ENCODE results near the gene ISL2.

The ISL2 gene

GRCh38 chr15:76324066-76324465 lies 12.5 kb upstream of the ISL2 start:
- Histone ChIP-seq H4K20me1 (ENCODE audit: insufficient read depth) (no peaks in the 10 kb centered on the region), H3K27ac (no peak overlapping the region), H3K9ac (no peak overlapping the region), H3K4me2 (no peak overlapping the region), H3K36me3 (ENCODE audit: insufficient read depth) (no peaks in the 10 kb centered on the region), H2AFZ (ENCODE audit: low read depth) (no peak overlapping the region), H3K27me3 (ENCODE audit: insufficient read depth, low read depth) (no peaks in the 10 kb centered on the region), H3K79me2 (ENCODE audit: insufficient read depth, low read depth) (no peaks in the 10 kb centered on the region), H3K4me3 (IDR thresholded peaks at IDR 0.05; ENCODE audit: insufficient read depth, low read depth, low read length) (no peak overlapping the region), H3K4me1 (ENCODE audit: low read depth, poor library complexity, severe bottlenecking) (peaks cover 3% of the 10 kb centered on the region)
- no peak for TF ChIP-seq CTCF (conservative IDR thresholded peaks at IDR 0.05; ENCODE audit: low read depth, low read length)

GRCh38 chr15:76325704-76326103 lies 10.9 kb upstream of the ISL2 start:
- H3K4me2 ChIP-seq = no peak overlapping the region
- no peaks in the 10 kb centered on the region for H3K4me1 ChIP-seq (ENCODE audit: low read depth, poor library complexity, severe bottlenecking)
- no peak for TF ChIP-seq CTCF (conservative IDR thresholded peaks at IDR 0.05; ENCODE audit: low read depth, low read length)
- no peak overlapping the region for H2AFZ ChIP-seq (ENCODE audit: low read depth)
- no peak overlapping the region for H3K4me3 ChIP-seq (IDR thresholded peaks at IDR 0.05; ENCODE audit: insufficient read depth, low read depth, low read length)
- H3K36me3 ChIP-seq (ENCODE audit: insufficient read depth) = no peaks in the 10 kb centered on the region
- no peak overlapping the region for H3K27ac ChIP-seq
- H4K20me1 ChIP-seq (ENCODE audit: insufficient read depth) = no peaks in the 10 kb centered on the region
- H3K79me2 ChIP-seq (ENCODE audit: insufficient read depth, low read depth) = no peaks in the 10 kb centered on the region
- no peak overlapping the region for H3K9ac ChIP-seq
- no peaks in the 10 kb centered on the region for H3K27me3 ChIP-seq (ENCODE audit: insufficient read depth, low read depth)

GRCh38 chr15:76327191-76328105 lies 9.1 kb upstream of the ISL2 start:
- Histone ChIP-seq H4K20me1 (ENCODE audit: insufficient read depth) (no peaks in the 10 kb centered on the region), H3K79me2 (ENCODE audit: insufficient read depth, low read depth) (no peaks in the 10 kb centered on the region), H3K36me3 (ENCODE audit: insufficient read depth) (no peaks in the 10 kb centered on the region), H3K27me3 (ENCODE audit: insufficient read depth, low read depth) (no peaks in the 10 kb centered on the region), H2AFZ (ENCODE audit: low read depth) (no peak overlapping the region), H3K4me3 (IDR thresholded peaks at IDR 0.05; ENCODE audit: insufficient read depth, low read depth, low read length) (no peak overlapping the region), H3K9ac (no peak overlapping the region), H3K4me1 (ENCODE audit: low read depth, poor library complexity, severe bottlenecking) (no peaks in the 10 kb centered on the region), H3K27ac (no peak overlapping the region), H3K4me2 (no peak overlapping the region)
- no peak for TF ChIP-seq CTCF (conservative IDR thresholded peaks at IDR 0.05; ENCODE audit: low read depth, low read length)

GRCh38 chr15:76328106-76328696 lies 8.4 kb upstream of the ISL2 start:
- no peaks in the 10 kb centered on the region for H3K79me2 ChIP-seq (ENCODE audit: insufficient read depth, low read depth)
- no peak for TF ChIP-seq CTCF (conservative IDR thresholded peaks at IDR 0.05; ENCODE audit: low read depth, low read length)
- no peak overlapping the region for H3K9ac ChIP-seq
- no peaks in the 10 kb centered on the region for H3K4me1 ChIP-seq (ENCODE audit: low read depth, poor library complexity, severe bottlenecking)
- H3K4me3 ChIP-seq (IDR thresholded peaks at IDR 0.05; ENCODE audit: insufficient read depth, low read depth, low read length) = no peak overlapping the region
- no peaks in the 10 kb centered on the region for H4K20me1 ChIP-seq (ENCODE audit: insufficient read depth)
- H3K27me3 ChIP-seq (ENCODE audit: insufficient read depth, low read depth) = no peaks in the 10 kb centered on the region
- no peak overlapping the region for H3K4me2 ChIP-seq
- H3K27ac ChIP-seq = no peak overlapping the region
- no peaks in the 10 kb centered on the region for H3K36me3 ChIP-seq (ENCODE audit: insufficient read depth)
- no peak overlapping the region for H2AFZ ChIP-seq (ENCODE audit: low read depth)
